WTC11 (cell line): Measurements from ENCODE around the gene SVIL.
"Not testable (repeated sequence)": the region's sequence is repeated elsewhere in the genome, so short reads cannot be mapped to it uniquely, and the experiment has no call there.

Experiments used
- CREM ChIP-seq: sonication (generic); formaldehyde crosslinking; IDR thresholded peaks from 2 replicates; pipeline ENCODE4 v1.8.1; 2022; ENCODE audit warnings: mild to moderate bottlenecking, missing genetic modification reagents, moderate library complexity
- CTCF ChIP-seq: fragments of 200-600 bp; IDR thresholded peaks from 2 replicates; pipeline ENCODE4 v1.8.0; 2022; ENCODE audit warnings: antibody characterized with exemption
- E2F4 ChIP-seq: sonication (generic); formaldehyde crosslinking; IDR thresholded peaks from 2 replicates; pipeline ENCODE4 v1.8.1; 2022; ENCODE audit warnings: low read depth, mild to moderate bottlenecking, moderate library complexity, missing genetic modification reagents, borderline replicate concordance
- ELF4 ChIP-seq: sonication (generic); formaldehyde crosslinking; IDR thresholded peaks from 2 replicates; pipeline ENCODE4 v1.8.1; 2022; ENCODE audit warnings: low read depth, mild to moderate bottlenecking, moderate library complexity, missing genetic modification reagents
- SMAD3 ChIP-seq: sonication (generic); formaldehyde crosslinking; IDR thresholded peaks from 2 replicates; pipeline ENCODE4 v1.8.0; 2022; ENCODE audit warnings: missing genetic modification reagents, mild to moderate bottlenecking, borderline replicate concordance
- USF2 ChIP-seq: sonication (generic); formaldehyde crosslinking; IDR thresholded peaks from 2 replicates; pipeline ENCODE4 v1.8.1; 2023; ENCODE audit warnings: mild to moderate bottlenecking, missing genetic modification reagents, moderate library complexity
- ZNF281 ChIP-seq: sonication (generic); formaldehyde crosslinking; IDR thresholded peaks from 2 replicates; pipeline ENCODE4 v1.8.0; 2023; ENCODE audit warnings: mild to moderate bottlenecking, missing genetic modification reagents

GRCh38 chr10:29606693-29607092, 28.1 kb downstream of the SVIL start:
- not testable (repeated sequence) for TF ChIP-seq CTCF; ZNF281 (CRISPR knock-in tag); E2F4 (CRISPR knock-in tag); SMAD3 (CRISPR knock-in tag); CREM (CRISPR knock-in tag); ELF4 (CRISPR knock-in tag); USF2 (CRISPR knock-in tag)
